ENCODE data around the gene STAB1.

DNA sequence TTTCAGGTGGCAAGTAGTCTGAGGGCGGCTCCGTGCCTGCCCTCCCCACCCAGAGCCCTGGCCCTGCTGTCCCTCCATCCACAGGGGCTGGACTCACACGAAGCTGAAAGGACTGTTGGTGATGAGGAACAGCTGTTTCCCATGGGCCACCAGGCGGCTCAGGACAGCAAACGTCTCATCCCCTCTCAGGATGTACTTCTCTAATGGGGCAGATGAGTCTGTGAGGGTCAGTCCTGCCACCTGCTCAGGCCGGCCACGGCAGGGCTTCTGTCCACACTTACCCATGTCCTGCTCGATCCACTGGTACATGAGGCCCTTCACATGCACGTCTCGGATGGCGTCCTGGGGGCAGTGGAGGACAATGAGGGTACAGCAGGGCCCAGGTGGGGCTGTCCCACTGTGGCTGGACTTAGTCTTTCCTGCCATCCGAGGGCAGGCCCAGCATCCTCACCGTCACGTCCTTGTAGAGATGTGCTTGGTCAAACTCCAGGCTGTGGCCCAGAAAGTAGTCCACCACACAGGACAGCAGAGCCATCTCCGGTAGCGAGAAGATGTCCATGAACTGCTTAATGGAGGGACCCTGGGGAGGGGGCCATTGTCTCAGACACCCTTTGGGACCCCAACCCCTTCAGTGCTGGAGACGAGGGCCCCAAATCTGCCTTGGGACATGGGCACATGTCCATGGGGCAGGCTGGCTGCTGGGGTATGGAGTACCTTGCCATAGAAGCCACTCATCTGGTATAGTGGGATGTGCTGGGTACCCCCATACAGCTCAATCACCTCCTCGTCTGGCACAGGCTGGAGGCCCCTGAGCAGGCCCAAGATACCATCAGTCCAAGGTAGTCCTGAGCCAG, 32.8 kb downstream of the STAB1 start:
- no peak for TF ChIP-seq POLR2A (IDR thresholded peaks at IDR 0.05)
- TF ChIP-seq, protein P1, sequence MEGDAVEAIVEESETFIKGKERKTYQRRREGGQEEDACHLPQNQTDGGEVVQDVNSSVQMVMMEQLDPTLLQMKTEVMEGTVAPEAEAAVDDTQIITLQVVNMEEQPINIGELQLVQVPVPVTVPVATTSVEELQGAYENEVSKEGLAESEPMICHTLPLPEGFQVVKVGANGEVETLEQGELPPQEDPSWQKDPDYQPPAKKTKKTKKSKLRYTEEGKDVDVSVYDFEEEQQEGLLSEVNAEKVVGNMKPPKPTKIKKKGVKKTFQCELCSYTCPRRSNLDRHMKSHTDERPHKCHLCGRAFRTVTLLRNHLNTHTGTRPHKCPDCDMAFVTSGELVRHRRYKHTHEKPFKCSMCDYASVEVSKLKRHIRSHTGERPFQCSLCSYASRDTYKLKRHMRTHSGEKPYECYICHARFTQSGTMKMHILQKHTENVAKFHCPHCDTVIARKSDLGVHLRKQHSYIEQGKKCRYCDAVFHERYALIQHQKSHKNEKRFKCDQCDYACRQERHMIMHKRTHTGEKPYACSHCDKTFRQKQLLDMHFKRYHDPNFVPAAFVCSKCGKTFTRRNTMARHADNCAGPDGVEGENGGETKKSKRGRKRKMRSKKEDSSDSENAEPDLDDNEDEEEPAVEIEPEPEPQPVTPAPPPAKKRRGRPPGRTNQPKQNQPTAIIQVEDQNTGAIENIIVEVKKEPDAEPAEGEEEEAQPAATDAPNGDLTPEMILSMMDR (IDR thresholded peaks at IDR 0.05): no peak
